ENCODE results near the gene TTLL8.

GRCh38 chr22:50014053-50014501 lies 44.0 kb downstream of the TTLL8 start:
- TF ChIP-seq POLR2A (IDR thresholded peaks at IDR 0.05) (no peak), CTCF (IDR thresholded peaks at IDR 0.05) (no peak)
